HG03135 (cell line): ENCODE results near the gene GPR65.
"Not testable (repeated sequence)": the region's sequence is repeated elsewhere in the genome, so short reads cannot be mapped to it uniquely, and the experiment has no call there.

ENCODE experiments used
- ATAC-seq: cut with Tn5 transposase; IDR thresholded peaks from one replicate; pipeline ENCODE4 v1.9.1; 2021; ENCODE audit warnings: mild to moderate bottlenecking, moderate library complexity; ENCODE audit not compliant: unreplicated experiment

Gene GPR65

DNA sequence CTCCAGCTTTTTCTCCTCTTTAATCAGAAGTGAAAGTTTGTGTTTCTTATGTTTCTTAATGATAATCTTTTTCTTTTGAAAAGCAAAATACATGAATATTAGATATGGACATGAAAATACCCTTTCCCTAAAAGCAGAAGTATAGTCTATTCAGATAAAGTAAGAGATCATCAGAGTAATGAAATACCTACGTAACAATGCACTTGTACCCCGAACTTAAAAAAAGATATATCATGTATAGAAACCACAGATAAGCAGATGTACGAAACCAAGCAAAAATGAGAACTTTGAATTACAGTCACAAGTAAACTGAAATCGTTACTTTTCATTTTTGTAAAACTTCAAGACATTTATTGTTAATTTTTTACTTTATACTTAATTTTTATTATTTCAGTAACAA lies 1.5 kb upstream of the GPR65 start:
- ATAC-seq = no peak

DNA sequence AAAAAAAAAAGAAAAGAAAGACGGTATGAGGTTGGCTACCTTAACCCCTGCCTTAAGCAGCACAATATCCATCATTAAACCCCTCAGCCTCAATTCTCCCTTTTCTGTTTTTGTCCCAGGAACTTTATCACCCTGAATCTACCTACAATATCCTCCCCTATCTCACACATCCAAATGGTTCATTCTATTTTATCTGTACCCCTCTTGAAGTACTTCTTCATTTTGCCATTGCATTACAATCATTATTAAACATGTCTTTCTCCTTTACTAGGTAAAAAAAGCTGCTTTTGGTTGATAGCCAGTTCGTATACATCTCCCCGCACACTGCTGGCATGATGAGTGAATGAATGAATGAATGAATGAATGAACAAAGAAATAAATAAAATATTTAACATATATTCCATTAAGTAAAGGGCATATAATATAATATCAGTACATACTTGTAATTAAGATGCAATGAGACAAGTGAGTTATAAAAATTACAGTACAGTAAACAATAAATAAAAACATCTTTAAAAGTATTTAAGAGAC lies 364 bp upstream of the GPR65 start:
- no peak for ATAC-seq

DNA sequence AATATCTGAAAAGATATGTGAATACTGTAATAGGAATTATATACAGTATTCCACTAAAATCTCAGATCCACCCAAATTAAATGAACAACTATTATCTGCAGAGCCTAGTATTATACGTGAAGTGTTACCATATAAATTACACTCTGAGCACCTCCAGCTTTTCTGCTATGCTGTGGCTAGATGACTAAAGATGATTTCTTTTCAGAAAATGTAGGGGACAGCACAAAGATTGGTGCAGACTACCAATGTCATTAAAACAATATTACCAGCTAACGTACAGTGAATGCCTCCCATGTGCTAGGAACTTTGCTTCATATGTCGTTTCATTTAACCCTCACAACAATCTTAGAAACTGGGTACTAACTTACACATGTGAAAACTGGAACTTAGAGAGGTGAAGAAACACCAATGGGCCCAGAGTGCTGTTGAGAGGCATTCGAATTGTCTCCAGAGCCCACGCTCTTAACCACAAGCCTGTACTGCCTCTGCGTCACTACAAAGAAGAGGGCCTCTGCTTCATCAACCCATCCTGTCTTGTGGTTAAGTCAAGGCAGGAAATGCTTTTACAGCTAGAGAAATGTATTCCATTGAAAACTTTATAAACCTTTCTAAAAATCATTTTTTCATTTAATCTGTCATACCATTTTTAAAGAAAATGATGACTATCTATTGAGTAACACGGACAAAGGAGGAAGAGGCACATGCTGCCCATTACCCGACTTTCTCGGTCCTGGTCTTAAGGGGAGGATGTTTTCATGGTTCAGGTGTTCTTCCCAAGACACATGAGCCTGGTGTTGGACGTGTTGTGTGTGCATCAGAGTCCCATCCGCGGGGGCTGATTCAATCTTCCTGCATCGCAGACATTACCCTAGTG lies 1.3 kb downstream of the GPR65 start:
- ATAC-seq = peak; percentile 77

DNA sequence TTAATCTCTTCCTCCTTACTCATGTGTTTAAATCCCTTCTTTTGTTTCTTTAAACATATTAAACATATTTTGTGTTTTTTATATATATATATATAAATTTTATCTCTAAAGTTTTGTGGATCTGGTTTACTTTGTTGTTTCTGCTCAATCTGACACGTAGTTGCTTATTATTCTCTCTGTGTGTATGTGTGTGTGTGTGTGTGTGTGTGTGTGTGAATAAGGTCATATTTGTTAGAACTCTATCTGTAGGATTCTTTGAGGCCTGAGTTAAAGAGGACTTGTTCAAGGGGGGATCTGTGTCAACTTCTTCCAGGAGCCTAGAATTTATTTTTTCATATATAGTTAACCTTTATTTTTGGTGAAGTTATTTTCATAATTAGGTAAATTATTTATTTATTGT lies 2.7 kb downstream of the GPR65 start:
- ATAC-seq = no peak

DNA sequence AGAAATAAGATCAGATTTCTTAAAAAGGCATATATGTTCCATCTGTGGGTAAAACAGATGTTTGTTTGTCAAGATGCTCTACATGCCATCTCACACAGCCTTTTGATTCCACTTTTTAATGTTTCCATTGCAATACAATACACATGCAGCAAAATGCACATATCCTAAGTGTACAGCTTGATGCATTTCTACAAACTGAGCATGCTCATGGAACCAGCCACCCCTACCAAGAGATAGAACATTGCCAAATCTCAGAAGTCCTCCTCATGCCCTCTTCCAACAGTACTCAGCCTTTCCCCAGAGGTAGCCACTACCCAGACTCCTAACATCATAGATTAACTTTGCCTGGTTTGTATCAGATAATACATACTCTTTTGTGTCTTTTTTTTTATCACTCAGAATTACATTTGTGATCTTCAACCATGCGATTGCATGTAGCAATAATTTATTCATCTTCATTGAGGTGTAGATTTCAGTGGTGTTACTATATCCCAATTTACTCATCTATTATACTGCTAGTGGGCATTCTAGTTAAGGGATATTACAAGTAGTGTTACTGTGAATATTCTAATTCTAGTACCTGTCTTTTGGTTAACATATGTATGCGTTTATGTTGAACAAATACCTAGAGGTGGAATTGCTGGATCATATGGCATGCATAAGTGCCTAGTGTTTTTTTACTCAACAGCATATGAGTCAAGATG lies 3.3 kb downstream of the GPR65 start:
- ATAC-seq = no peak

DNA sequence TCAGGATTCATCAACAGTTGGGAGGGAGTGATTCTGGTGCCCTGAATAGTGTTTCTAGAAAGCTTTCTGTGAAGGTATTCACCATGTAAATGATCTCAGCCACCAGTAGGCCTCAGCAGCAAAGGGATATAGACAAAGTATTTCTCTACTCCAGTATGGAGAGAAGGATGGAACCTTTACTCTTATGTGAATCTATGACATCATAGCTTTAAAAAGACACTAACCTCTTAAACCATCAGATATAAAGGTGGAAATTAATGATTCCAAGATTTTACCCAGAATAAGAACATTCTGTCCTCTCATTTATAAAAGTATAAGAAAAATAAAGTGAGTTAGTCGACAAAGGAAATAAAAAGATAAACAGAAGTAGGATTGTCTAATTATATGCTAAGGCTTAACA lies 4.6 kb downstream of the GPR65 start:
- ATAC-seq = no peak

DNA sequence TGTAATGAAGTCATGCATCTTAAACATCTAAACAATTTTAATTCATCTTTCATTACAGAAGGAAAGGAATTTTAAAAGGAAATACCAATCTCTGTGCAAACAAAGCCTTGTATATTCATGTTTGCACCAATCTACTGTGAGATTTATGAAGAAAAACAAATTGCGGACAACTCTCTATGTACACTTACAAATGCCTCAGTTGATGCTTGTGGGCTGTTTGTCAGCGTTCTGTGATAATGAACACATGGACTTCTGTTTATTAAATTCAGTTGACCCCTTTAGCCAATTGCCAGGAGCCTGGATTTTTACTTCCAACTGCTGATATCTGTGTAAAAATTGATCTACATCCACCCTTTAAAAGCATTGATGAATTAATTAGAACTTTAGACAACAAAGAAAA lies 5.4 kb downstream of the GPR65 start:
- no peak for ATAC-seq

DNA sequence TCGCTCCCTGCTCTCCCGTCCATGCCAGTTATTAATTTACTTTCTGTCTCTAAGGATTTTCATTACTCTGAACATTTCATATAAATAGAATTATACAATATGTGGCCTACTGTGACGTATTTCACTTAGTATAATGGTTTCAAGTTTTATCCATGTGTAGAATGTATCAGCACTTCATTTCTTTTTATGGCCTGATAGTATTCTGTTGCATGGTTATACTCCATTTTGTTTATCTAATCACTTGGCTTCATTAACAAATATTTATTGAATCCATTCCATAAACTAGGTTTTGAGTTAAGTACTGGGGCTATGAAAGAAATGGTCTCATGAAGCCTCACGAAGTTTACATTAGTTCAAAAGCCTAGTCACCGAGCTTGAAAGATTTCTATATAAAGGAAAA lies 7.6 kb downstream of the GPR65 start:
- ATAC-seq = no peak

DNA sequence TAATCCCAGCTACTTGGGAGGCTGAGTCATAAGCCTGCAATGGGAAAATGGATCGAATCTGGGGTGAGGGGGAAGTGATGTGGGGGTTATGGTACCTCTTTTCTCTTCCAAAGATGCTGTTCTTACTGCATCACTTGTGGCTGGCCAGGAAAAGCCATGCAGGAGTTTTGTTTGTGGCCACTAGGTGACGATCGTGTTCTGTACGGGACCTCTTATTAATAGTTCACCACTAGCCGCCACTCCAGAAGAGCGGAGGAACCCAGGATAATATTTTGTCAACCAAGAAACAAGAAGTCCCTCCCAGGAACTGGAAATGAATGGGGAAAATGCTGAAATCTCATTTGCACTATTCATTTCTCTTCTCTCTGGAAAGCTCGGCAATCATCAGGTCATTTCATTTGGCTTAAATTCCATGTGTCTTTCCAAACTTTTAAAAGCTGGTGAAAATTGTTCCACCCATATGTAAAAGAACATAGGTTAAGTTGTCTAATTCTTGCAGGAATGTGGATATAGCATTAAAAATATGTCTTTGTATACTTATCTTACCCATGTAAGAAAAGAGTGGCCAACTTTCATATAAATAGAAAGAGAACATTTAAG lies 8.9 kb downstream of the GPR65 start:
- ATAC-seq = peak; percentile 86

DNA sequence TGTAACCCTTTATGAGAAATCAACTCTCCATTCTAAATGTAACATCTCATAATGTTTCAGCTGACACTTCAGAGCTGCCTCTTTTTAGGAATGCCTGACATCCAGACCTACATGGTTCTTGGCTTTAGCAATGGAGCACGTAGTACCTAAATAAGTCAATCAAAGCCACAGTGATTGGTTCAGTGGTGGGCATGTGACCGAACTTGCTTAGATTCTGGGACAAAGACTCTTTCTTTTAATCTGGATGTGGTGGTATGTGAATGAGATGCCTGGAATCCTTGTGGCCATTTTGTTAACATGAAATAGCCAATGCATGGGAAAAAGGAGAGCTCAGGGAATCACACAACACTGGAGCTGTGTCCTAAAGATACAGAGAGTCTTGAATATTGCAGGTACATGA lies 11.8 kb downstream of the GPR65 start:
- no peak for ATAC-seq

DNA sequence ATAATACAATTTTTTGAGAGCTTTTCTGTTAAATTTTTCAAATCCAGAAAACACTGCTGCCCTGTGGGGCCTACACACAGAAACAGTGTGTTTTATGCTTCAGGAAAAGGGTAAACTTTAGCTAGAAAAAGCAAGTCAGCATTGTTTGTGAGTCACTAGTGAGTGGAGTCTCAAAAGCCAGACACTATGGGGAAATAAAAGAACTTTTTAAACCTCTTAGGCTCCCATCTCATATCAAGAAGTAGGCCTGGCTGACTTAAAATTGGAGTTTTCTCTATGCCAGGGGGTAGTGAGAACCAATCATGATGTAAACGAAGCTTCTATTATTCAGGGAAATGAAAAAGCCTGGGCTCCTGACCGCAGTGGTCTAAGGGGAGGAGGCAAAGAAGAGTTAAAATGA lies 12.6 kb downstream of the GPR65 start:
- ATAC-seq = no peak

DNA sequence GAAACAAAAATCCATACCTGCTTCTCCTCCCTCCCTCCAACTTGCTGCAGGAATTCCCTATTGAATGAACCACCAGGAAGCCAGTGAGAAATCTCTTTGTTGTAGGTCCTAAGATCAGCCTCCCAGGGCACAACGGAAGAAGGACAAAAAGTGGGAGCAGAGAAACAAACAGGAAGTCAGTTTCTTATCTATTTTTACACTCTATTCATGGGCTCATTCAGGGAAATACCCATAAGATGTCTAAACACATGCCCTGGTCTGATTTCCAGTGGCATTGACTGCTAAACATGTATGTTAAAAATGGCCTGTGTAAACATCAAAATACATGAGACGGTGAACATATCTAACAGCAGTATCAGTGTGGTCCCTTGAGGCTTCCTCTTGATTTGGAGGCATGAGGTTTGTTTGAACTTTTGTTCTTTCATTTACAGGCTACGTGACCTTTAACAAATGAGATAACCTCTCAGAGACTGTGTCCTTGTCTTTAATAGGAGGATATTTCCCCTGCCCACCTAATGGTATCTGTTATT lies 18.8 kb downstream of the GPR65 start:
- ATAC-seq = no peak

DNA sequence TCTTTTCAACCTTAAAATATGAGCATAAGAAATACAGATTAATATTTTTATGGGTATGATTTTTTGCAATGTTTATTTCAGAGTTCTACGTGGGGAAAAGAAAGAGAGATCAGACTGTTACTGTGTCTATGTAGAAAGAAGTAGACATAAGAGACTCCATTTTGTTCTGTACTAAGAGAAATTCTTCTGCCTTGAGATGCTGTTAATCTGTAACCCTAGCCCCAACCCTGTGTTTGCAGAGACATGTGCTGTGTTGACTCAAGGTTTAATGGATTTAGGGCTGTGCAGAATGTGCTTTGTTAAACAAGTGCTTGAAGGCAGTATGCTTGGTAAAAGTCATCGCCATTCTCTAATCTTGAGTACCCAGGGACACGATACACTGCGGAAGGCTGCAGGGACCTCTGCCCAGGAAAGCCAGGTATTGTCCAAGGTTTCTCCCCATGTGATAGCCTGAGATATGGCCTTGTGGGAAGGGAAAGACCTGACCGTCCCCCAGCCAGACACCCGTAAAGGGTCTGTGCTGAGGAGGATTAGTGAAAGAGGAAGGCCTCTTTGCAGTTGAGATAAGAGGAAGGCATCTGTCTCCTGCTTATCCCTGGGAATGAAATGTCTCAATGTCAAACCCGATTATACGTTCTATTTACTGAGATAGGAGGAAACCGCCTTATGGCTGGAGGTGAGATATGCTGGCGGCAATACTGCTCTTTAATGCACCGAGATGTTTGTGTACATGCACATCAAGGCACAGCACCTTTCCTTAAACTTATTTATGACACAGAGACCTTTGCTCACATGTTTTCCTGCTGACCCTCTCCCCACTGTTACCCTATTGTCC lies 19.5 kb downstream of the GPR65 start:
- not testable (repeated sequence) for ATAC-seq

DNA sequence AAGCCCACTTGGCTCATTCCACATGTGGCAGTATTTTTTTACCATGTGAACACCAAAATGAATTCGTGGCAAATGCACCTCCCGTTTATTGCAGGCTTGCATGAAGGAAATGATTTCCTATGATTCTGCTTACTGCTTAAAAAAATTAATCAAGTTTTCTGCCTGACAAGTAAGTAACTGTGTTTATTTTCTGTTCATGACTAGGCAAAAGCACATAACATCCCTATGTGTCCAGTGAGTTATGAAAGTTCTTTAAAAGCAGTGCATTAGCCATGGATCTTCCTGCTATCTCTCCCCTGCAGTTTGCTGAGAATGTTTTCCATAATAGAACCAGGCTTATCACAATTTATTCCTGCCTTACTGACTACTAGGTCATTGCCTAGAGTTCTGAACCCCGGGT lies 20.4 kb downstream of the GPR65 start:
- ATAC-seq = no peak

DNA sequence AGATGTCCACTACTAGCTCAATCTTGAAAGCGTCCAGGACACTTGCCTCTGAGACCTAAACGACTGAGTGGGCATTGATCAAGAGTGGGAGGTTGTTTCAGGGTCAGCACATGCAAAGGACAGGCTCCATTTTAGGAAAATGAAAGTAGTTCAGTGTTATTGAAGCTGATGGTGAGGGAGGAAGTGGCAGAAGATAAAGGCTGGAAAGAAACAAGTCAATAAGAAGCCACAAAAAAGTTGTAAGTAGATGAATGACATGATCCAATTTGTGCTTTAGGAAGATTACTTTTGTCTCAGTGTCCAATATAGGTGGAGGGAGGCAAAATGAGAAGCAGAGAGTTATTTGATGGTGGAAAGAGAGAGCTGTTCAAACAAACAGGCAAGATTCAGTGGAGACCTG lies 22.0 kb downstream of the GPR65 start:
- no peak for ATAC-seq

DNA sequence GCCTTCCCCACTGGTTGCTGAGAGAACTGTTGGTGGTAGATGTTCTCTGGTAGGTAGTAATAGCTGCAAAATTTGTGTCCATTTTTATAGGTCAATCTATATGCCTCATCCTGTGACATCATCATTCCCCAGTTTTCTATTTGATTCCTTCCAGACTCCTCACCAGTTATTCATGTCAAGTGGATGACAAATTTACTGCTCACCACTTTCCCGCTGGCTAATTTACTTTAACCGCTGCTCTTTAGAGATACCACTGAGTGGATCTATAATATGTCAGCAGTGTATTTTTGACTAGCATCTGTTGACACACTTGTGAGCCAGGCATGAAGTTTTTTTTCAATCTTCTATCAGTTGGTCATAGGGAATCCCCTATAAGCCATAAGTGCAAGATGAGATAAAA lies 24.6 kb downstream of the GPR65 start:
- no peak for ATAC-seq

DNA sequence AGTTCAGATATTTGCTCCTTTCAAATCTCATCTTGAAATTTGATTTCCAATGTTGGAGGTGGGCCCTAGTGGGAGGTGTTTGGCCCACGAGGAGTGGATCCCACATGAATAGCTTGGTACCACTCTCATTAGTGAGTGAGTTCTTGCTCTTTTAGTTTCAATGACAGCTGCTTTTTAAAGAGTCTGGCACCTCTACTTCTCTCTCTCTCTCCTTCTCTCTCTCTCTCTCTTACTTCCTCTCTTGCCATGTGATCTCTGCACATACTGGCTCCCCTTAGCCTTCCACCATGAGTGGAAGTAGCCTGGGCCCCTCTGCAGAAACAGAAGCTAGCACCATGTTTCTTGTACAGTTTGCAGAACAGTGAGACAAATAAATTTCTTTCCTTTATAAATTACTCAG lies 25.1 kb downstream of the GPR65 start:
- ATAC-seq = no peak

DNA sequence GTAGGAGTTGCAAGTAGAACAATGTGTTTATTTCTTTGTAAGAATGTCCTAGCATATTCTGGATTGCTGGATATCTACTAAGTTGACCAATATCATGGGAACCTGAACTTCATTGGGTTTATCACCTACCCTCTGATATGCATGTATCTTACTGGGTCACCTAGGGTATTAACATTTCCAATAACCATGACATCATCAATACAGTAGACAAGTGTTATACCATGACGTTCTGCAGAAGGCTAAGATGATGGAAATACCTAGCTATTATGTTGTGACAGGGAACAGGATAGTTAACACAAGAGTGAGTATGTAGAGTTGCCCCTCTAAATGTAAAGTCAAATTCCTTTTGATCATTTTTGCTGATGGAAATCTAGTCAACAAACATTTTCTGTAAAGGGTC lies 26.0 kb downstream of the GPR65 start:
- no peak for ATAC-seq

DNA sequence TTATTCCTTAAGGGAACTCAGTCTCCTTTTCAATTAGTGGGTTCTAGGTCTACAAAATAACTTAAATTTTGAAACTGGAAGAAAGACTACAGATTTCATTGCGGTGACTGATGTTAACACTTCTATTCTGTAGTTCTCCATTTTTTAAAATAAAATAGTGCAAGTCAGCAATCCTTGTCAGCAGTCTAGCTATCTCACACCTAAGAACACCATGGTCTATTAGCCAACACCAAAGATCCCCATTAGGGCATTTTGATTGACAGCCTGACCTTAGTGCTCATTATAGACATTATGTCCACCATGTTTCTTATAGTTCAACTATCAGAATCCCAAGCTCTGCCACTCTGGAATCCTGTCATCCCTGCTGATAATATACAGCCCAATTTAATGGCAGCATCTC lies 27.4 kb downstream of the GPR65 start:
- ATAC-seq = no peak

DNA sequence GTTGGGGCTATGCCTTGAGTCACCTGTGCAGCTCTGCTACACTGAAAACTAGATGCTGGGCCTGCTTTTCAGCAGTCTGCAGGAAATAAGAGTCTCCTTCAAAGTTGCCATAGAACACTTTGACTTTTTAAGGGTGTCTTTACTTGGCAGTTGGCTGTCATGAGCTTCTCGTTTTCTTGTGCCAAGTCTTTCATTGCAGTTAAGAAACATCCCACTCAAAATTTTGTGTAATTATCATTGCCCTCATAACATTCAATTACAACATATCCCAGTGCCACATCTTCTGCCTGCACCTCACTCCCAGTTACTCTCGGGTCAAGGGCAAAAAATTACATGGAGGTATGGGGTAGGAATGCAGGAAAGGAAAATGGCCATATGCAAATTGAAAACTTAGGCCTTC lies 29.1 kb downstream of the GPR65 start:
- ATAC-seq = no peak

DNA sequence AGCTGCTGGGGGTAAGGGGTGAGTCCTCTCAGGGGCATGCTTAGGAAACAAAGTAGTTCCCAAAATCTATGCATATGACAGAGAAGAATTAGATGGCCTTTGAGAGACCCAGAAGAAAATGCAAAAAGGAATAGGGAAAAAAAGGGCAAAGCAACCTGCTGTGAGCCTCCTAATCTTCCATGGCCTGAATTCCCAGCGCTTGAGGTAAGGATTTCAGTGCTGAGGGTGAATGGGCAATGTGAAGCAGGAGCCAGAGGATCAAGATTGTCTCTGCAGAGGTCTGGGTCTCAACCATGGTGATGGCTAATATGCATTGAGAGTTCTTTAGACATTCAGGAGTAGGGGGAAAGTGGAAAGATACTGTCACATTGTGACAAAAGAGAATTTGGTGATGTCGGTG lies 31.5 kb downstream of the GPR65 start:
- ATAC-seq = no peak
